ENCODE data around the gene RTN4IP1.

- TF ChIP-seq CTCF (IDR thresholded peaks at IDR 0.05; ENCODE audit: insufficient read depth, low read length, poor library complexity, severe bottlenecking) (no peak), EZH2phosphoT487 (conservative IDR thresholded peaks at IDR 0.05; ENCODE audit: low read length) (no peak)
Measured at GRCh38 chr6:106564476-106564875, 64.8 kb downstream of the RTN4IP1 start.

Measured in SU-DHL-6 (cell line).